ENCODE data around the gene SFR1. TPM values are rescaled to one million over a fixed set of nuclear protein-coding genes. Genes with fewer than 3 reads are reported as not detected.
"Not testable (repeated sequence)": the region's sequence is repeated elsewhere in the genome, so short reads cannot be mapped to it uniquely, and the experiment has no call there.

The SFR1 gene
- total RNA-seq, 1 experiment from 2014 or later, result 8.9 TPM

GRCh38 chr10:104155591-104155990 lies 33.6 kb downstream of the SFR1 start:
- Mint-ChIP-seq H3K27me3 (ENCODE audit: insufficient read depth, unreplicated experiment) (peaks cover 49% of the 10 kb centered on the region), H3K4me1 (ENCODE audit: insufficient read depth, unreplicated experiment) (no peaks in the 10 kb centered on the region), H3K36me3 (ENCODE audit: insufficient read depth, unreplicated experiment) (no peaks in the 10 kb centered on the region), H3K9me3 (ENCODE audit: unreplicated experiment) (peaks cover 10% of the 10 kb centered on the region), H3K4me3 (ENCODE audit: unreplicated experiment) (no peak overlapping the region), H3K27ac (ENCODE audit: low read depth, unreplicated experiment) (no peak overlapping the region)
- ChIA-PET POLR2A (no interaction called here), CTCF (no interaction called here)
- intact Hi-C loops (cut with micrococcal nuclease), result no loop called here
- no TSS peak for BruUV-seq (replicated peaks)
- no peak for DNase-seq (ENCODE audit: unreplicated experiment)
- no peak for TF ChIP-seq CTCF (IDR thresholded peaks at IDR 0.05; ENCODE audit: unreplicated experiment)

- no peaks in the 10 kb centered on the region for H3K9me3 Mint-ChIP-seq (ENCODE audit: unreplicated experiment)
- POLR2A ChIA-PET, result interaction anchor here (0.9 kb wide), 1 partner anchor 13 kb away, joined by 3 read pairs; no protein-coding TSS in a partner anchor
- BruUV-seq (replicated peaks), result no TSS peak
- no peak overlapping the region for H3K4me3 Mint-ChIP-seq (ENCODE audit: unreplicated experiment)
- no peak for TF ChIP-seq CTCF (IDR thresholded peaks at IDR 0.05; ENCODE audit: unreplicated experiment)
- H3K27me3 Mint-ChIP-seq (ENCODE audit: insufficient read depth, unreplicated experiment), result peaks cover 47% of the 10 kb centered on the region
- CTCF ChIA-PET, result interaction anchor here (0.6 kb wide), 1 partner anchor 17 kb away, joined by 3 read pairs; no protein-coding TSS in a partner anchor
- intact Hi-C loops (cut with micrococcal nuclease), result no loop called here
- no peak overlapping the region for H3K27ac Mint-ChIP-seq (ENCODE audit: low read depth, unreplicated experiment)
- no peak for DNase-seq (ENCODE audit: unreplicated experiment)
- no peaks in the 10 kb centered on the region for H3K4me1 Mint-ChIP-seq (ENCODE audit: insufficient read depth, unreplicated experiment)
- no peaks in the 10 kb centered on the region for H3K36me3 Mint-ChIP-seq (ENCODE audit: insufficient read depth, unreplicated experiment)
Observed at GRCh38 chr10:104170610-104171254, 48.8 kb downstream of the SFR1 start.

- intact Hi-C loops (cut with micrococcal nuclease); BruUV-seq (replicated peaks); H3K27ac Mint-ChIP-seq (ENCODE audit: low read depth, unreplicated experiment); H3K9me3 Mint-ChIP-seq (ENCODE audit: unreplicated experiment); H3K4me3 Mint-ChIP-seq (ENCODE audit: unreplicated experiment); H3K4me1 Mint-ChIP-seq (ENCODE audit: insufficient read depth, unreplicated experiment); CTCF ChIA-PET; DNase-seq (ENCODE audit: unreplicated experiment); H3K36me3 Mint-ChIP-seq (ENCODE audit: insufficient read depth, unreplicated experiment): not testable (repeated sequence)
- H3K27me3 Mint-ChIP-seq (ENCODE audit: insufficient read depth, unreplicated experiment), result peaks cover 16% of the 10 kb centered on the region
- POLR2A ChIA-PET, result interaction anchor here (0.7 kb wide), 1 partner anchor 1566 kb away, joined by 3 read pairs; no protein-coding TSS in a partner anchor
Observed at GRCh38 chr10:104174136-104174535, 52.2 kb downstream of the SFR1 start.

Other genes starting within 250 kb of the SFR1 start
- 31.8 and 46.7 TPM in 2 replicates for gene STN1, start 204.0 kb upstream of the SFR1 start, total RNA-seq (2022)
- 57.3 and 71.9 TPM in 2 replicates for gene SLK, start 155.0 kb upstream of the SFR1 start, total RNA-seq (2022)
- gene COL17A1, start 36.3 kb upstream of the SFR1 start, total RNA-seq (2022), result 514 and 563 TPM in 2 replicates
- gene CFAP43, start 110.2 kb downstream of the SFR1 start, total RNA-seq (2022), result 0.25 and 0.42 TPM in 2 replicates
- 54.6 and 61.8 TPM in 2 replicates for gene GSTO1, start 132.7 kb downstream of the SFR1 start, total RNA-seq (2022)
- gene GSTO2, start 147.0 kb downstream of the SFR1 start, total RNA-seq (2022), result 33.8 and 40.9 TPM in 2 replicates
- gene ITPRIP, start 216.3 kb downstream of the SFR1 start, total RNA-seq (2022), result 29.4 and 29.8 TPM in 2 replicates
- gene CFAP58, start 231.7 kb downstream of the SFR1 start, total RNA-seq (2022), result 0.89 and 1.1 TPM in 2 replicates